Measurements from ENCODE around the gene LDLRAP1. TPM values are rescaled to one million over a fixed set of nuclear protein-coding genes. Genes with fewer than 3 reads are reported as not detected.

LDLRAP1 gene
- total and polyA plus RNA-seq, 2 experiments from 2014 or later = 23.6 to 26.9 TPM

- H3K9ac ChIP-seq = peak overlapping the region; percentile 92
- no peaks in the 10 kb centered on the region for H3K9me2 ChIP-seq (ENCODE audit: insufficient read depth)
- no peak for TF ChIP-seq EZH2 (IDR thresholded peaks at IDR 0.05; ENCODE audit: insufficient read depth, poor library complexity, severe bottlenecking)
- no peak for TF ChIP-seq EZH2phosphoT487 (IDR thresholded peaks at IDR 0.05; ENCODE audit: insufficient read depth, low read depth)
- H3K79me2 ChIP-seq (ENCODE audit: insufficient read depth) = no peaks in the 10 kb centered on the region
- peaks cover 36% of the 10 kb centered on the region for H3F3A ChIP-seq (ENCODE audit: insufficient read depth)
- H3K9me3 ChIP-seq (ENCODE audit: low read depth) = no peaks in the 10 kb centered on the region
- H3K27me3 ChIP-seq (replicated peaks; ENCODE audit: insufficient read depth) = no peaks in the 10 kb centered on the region
- peak overlapping the region; percentile 51 for H3K4me3 ChIP-seq
- H3K4me1 ChIP-seq (ENCODE audit: insufficient read depth) = peaks cover 43% of the 10 kb centered on the region
- H3K4me2 ChIP-seq (ENCODE audit: unreplicated experiment) = peak overlapping the region; percentile 85
- H3K36me3 ChIP-seq (ENCODE audit: low read depth) = 0 out of 2 replicates have a peak, but pooled peaks cover under 1% of the 10 kb centered on the region
- in situ Hi-C loops (cut with MboI) = no loop called here
- H2AFZ ChIP-seq = no peak overlapping the region
- peak; percentile 64 for DNase-seq
- WGBS, 2 experiments (ENCODE audit: low coverage in 1 of 2, low lambda C conversion rate in 2 of 2, missing lambda C conversion rate in 2 of 2) = 27 to 34% methylated on average over 10 of the region's 10 CpGs
- H3K27ac ChIP-seq = peak overlapping the region; percentile 99
- no peaks in the 10 kb centered on the region for H4K20me1 ChIP-seq (ENCODE audit: insufficient read depth)
Observed at GRCh38 chr1:25567710-25568089, 24.3 kb downstream of the LDLRAP1 start.

- WGBS, 2 experiments (ENCODE audit: low coverage in 1 of 2, low lambda C conversion rate in 2 of 2, missing lambda C conversion rate in 2 of 2) = 1 to 4% methylated on average over 21 of the region's 21 CpGs
- H3K4me2 ChIP-seq (ENCODE audit: unreplicated experiment) = peak overlapping the region; percentile 85
Observed at GRCh38 chr1:25568090-25568833, 24.9 kb downstream of the LDLRAP1 start.

GRCh38 chr1:25568834-25569596 lies 25.6 kb downstream of the LDLRAP1 start:
- TF ChIP-seq EZH2phosphoT487 (IDR thresholded peaks at IDR 0.05; ENCODE audit: insufficient read depth, low read depth) (no peak), EZH2 (IDR thresholded peaks at IDR 0.05; ENCODE audit: insufficient read depth, poor library complexity, severe bottlenecking) (no peak)
- Histone ChIP-seq H3K4me1 (ENCODE audit: insufficient read depth) (peaks cover 43% of the 10 kb centered on the region), H3K79me2 (ENCODE audit: insufficient read depth) (no peaks in the 10 kb centered on the region), H3K27me3 (replicated peaks; ENCODE audit: insufficient read depth) (no peaks in the 10 kb centered on the region), H3K4me2 (ENCODE audit: unreplicated experiment) (peak overlapping the region; percentile 85), H3F3A (ENCODE audit: insufficient read depth) (peaks cover 36% of the 10 kb centered on the region), H3K36me3 (ENCODE audit: low read depth) (no peaks in the 10 kb centered on the region), H3K9ac (peak overlapping the region; percentile 92), H3K4me3 (peak overlapping the region; percentile 51), H3K9me3 (ENCODE audit: low read depth) (no peaks in the 10 kb centered on the region), H4K20me1 (ENCODE audit: insufficient read depth) (no peaks in the 10 kb centered on the region), H3K9me2 (ENCODE audit: insufficient read depth) (no peaks in the 10 kb centered on the region), H3K27ac (peak overlapping the region; percentile 99), H2AFZ (peak overlapping the region; percentile 61)
- peak; percentile 98 for DNase-seq
- WGBS, 2 experiments (ENCODE audit: low coverage in 1 of 2, low lambda C conversion rate in 2 of 2, missing lambda C conversion rate in 2 of 2) = 16 to 17% methylated on average over 21 of the region's 21 CpGs
- in situ Hi-C loops (cut with MboI) = no loop called here

More at GRCh38 chr1:25568090-25568833, 24.9 kb downstream of the LDLRAP1 start:
- H3K9me2 ChIP-seq (ENCODE audit: insufficient read depth) = no peaks in the 10 kb centered on the region
- H3K4me3 ChIP-seq = peak overlapping the region; percentile 51
- H3K4me1 ChIP-seq (ENCODE audit: insufficient read depth) = peaks cover 43% of the 10 kb centered on the region
- H3F3A ChIP-seq (ENCODE audit: insufficient read depth) = peaks cover 36% of the 10 kb centered on the region
- H4K20me1 ChIP-seq (ENCODE audit: insufficient read depth) = no peaks in the 10 kb centered on the region
- TF ChIP-seq EZH2 (IDR thresholded peaks at IDR 0.05; ENCODE audit: insufficient read depth, poor library complexity, severe bottlenecking) = no peak
- TF ChIP-seq EZH2phosphoT487 (IDR thresholded peaks at IDR 0.05; ENCODE audit: insufficient read depth, low read depth) = no peak
- peak overlapping the region; percentile 99 for H3K27ac ChIP-seq
- H3K9ac ChIP-seq = peak overlapping the region; percentile 92
- no peaks in the 10 kb centered on the region for H3K79me2 ChIP-seq (ENCODE audit: insufficient read depth)
- H2AFZ ChIP-seq = peak overlapping the region; percentile 61
- H3K36me3 ChIP-seq (ENCODE audit: low read depth) = no peaks in the 10 kb centered on the region
- DNase-seq = peak; percentile 98
- H3K9me3 ChIP-seq (ENCODE audit: low read depth) = no peaks in the 10 kb centered on the region
- no peaks in the 10 kb centered on the region for H3K27me3 ChIP-seq (replicated peaks; ENCODE audit: insufficient read depth)
- in situ Hi-C loops (cut with MboI) = no loop called here

- H3K9me2 ChIP-seq (ENCODE audit: insufficient read depth) = no peaks in the 10 kb centered on the region
- peaks cover 36% of the 10 kb centered on the region for H3F3A ChIP-seq (ENCODE audit: insufficient read depth)
- H3K79me2 ChIP-seq (ENCODE audit: insufficient read depth) = no peaks in the 10 kb centered on the region
- no peak overlapping the region for H3K4me3 ChIP-seq
- no peak overlapping the region for H2AFZ ChIP-seq
- 78 to 81% methylated on average over 16 to 18 of the region's 18 CpGs for WGBS, 2 experiments (ENCODE audit: low coverage in 1 of 2, low lambda C conversion rate in 2 of 2, missing lambda C conversion rate in 2 of 2)
- H3K4me2 ChIP-seq (ENCODE audit: unreplicated experiment) = no peak overlapping the region
- TF ChIP-seq EZH2 (IDR thresholded peaks at IDR 0.05; ENCODE audit: insufficient read depth, poor library complexity, severe bottlenecking) (no peak), EZH2phosphoT487 (IDR thresholded peaks at IDR 0.05; ENCODE audit: insufficient read depth, low read depth) (no peak)
- H3K4me1 ChIP-seq (ENCODE audit: insufficient read depth) = peaks cover 43% of the 10 kb centered on the region
- DNase-seq = peak; percentile 31
- H3K9me3 ChIP-seq (ENCODE audit: low read depth) = no peaks in the 10 kb centered on the region
- H3K27ac ChIP-seq = peak overlapping the region; percentile 99
- H3K27me3 ChIP-seq (replicated peaks; ENCODE audit: insufficient read depth) = no peaks in the 10 kb centered on the region
- H4K20me1 ChIP-seq (ENCODE audit: insufficient read depth) = no peaks in the 10 kb centered on the region
- no peaks in the 10 kb centered on the region for H3K36me3 ChIP-seq (ENCODE audit: low read depth)
- in situ Hi-C loops (cut with MboI) = no loop called here
- H3K9ac ChIP-seq = peak overlapping the region; percentile 92
Observed at GRCh38 chr1:25569597-25570396, 26.4 kb downstream of the LDLRAP1 start.

All from GM23248 (cell line).